SK-N-MC (cell line): ENCODE results near the gene VPS41.

Source experiments
- EZH2 ChIP-seq: fragments of 200-600 bp; sonication (generic); IDR thresholded peaks from one replicate; pipeline ENCODE4 v1.6.1; 2017; ENCODE audit warnings: antibody characterized with exemption
- FOXP2 ChIP-seq: optimal IDR thresholded peaks from 2 replicates; pipeline ENCODE3; 2011; ENCODE audit warnings: mild to moderate bottlenecking, moderate library complexity; ENCODE audit not compliant: insufficient read depth; ENCODE audit errors: extremely low read length, control extremely low read depth
- POLR2AphosphoS5 ChIP-seq: IDR thresholded peaks from 2 replicates; pipeline ENCODE4 v1.6.1; 2012; ENCODE audit warnings: mild to moderate bottlenecking, low read depth, low read length, borderline replicate concordance

DNA sequence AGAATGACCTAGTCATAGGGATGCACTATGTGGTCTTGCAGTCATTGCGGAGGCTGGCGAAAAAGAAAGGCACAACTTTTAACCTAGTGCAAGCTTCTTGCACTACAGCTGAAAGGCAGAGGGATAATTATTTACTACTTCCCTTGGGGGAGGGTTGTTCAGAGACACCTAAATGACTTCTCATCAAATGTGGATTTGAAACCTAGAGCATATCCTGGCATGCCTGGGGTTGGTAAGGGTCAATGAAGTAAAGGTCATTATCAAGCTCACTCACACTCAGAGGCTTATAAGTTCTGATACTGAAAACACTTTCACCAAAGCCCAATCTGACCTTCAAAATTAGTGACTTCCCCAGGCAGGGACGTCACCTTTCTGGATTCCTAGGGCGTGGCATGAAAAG is 168.9 kb downstream of the VPS41 start:
- TF ChIP-seq POLR2AphosphoS5 (no peak), EZH2 (no peak), FOXP2 (no peak)
